OCI-LY7 (cell line): ENCODE data around the gene TRAF3IP3. TPM values are rescaled to one million over a fixed set of nuclear protein-coding genes. Genes with fewer than 3 reads are reported as not detected.

ENCODE experiments used
- BruUV-seq: library from RNA; stranded (reverse); fragments of 400-500 nt; replicated peaks from 2 replicates; lab custom pipeline; 2021; lab: Mats Ljungman, UMichigan
- CTCF ChIA-PET: fragments of 300-600 bp; sonication (Branson Sonifier 250); formaldehyde crosslinking; loops from one replicate; lab custom pipeline; 2022; ENCODE audit warnings: antibody characterized with exemption; ENCODE audit not compliant: unreplicated experiment; lab: Charles Lee
- POLR2A ChIA-PET: fragments of 300-600 bp; sonication (Branson Sonifier 250); formaldehyde crosslinking; loops from one replicate; lab custom pipeline; 2022; ENCODE audit warnings: antibody characterized with exemption; lab: Charles Lee
- DNase-seq: peaks from one replicate; pipeline ENCODE4 v3.0.0-alpha.2; 2015; ENCODE audit warnings: low spot score
- H2AFZ ChIP-seq: fragments of 200-600 bp; sonication (generic), shearing (Covaris generic); 2 replicates; pipeline ENCODE4 v1.6.1; 2014; ENCODE audit warnings: mild to moderate bottlenecking, antibody characterized with exemption, low read length, moderate library complexity
- H3K27ac ChIP-seq: fragments of 200-600 bp; sonication (generic); 2 replicates; pipeline ENCODE4 v1.5.1; 2014; ENCODE audit warnings: mixed run types, low read depth, mild to moderate bottlenecking, moderate library complexity, low read length, inconsistent platforms; ENCODE audit not compliant: poor library complexity, severe bottlenecking
- H3K36me3 ChIP-seq: fragments of 200-600 bp; sonication (generic); 2 replicates; pipeline ENCODE4 v1.6.1; 2014; ENCODE audit warnings: mild to moderate bottlenecking, antibody characterized with exemption, low read length, moderate library complexity, mixed read lengths; ENCODE audit not compliant: insufficient read depth
- H3K4me1 ChIP-seq: fragments of 200-600 bp; sonication (generic); 2 replicates; pipeline ENCODE4 v1.5.1; 2014; ENCODE audit warnings: mild to moderate bottlenecking, low read length; ENCODE audit not compliant: insufficient read depth, poor library complexity, severe bottlenecking
- H3K4me2 ChIP-seq: fragments of 200-600 bp; sonication (generic); 2 replicates; pipeline ENCODE4 v1.6.1; 2014; ENCODE audit warnings: mild to moderate bottlenecking, low read length
- H3K4me3 ChIP-seq: fragments of 200-600 bp; sonication (generic); 2 replicates; pipeline ENCODE4 v1.5.1; 2014; ENCODE audit warnings: mild to moderate bottlenecking, low read depth, low read length; ENCODE audit not compliant: poor library complexity, severe bottlenecking
- H3K79me2 ChIP-seq: fragments of 200-600 bp; sonication (generic); 2 replicates; pipeline ENCODE4 v1.6.1; 2016; ENCODE audit warnings: low read depth, mild to moderate bottlenecking, low read length, moderate library complexity, mixed read lengths; ENCODE audit not compliant: insufficient read depth
- H3K9me2 ChIP-seq: fragments of 200-600 bp; sonication (generic); 2 replicates; pipeline ENCODE4 v1.6.1; 2016; ENCODE audit warnings: mild to moderate bottlenecking, low read length, mixed read lengths; ENCODE audit not compliant: insufficient read depth
- H3K9me3 ChIP-seq: fragments of 200-600 bp; sonication (generic); 2 replicates; pipeline ENCODE4 v1.6.1; 2014; ENCODE audit warnings: mild to moderate bottlenecking, mixed run types, low read length, mixed read lengths
- H4K20me1 ChIP-seq: fragments of 200-600 bp; sonication (generic); 2 replicates; pipeline ENCODE4 v1.6.1; 2014; ENCODE audit warnings: mild to moderate bottlenecking, antibody characterized with exemption, low read length, moderate library complexity, mixed read lengths; ENCODE audit not compliant: insufficient read depth
- EZH2phosphoT487 ChIP-seq: fragments of 200-600 bp; sonication (generic); IDR thresholded peaks from 2 replicates; pipeline ENCODE4 v1.6.1; 2018; ENCODE audit warnings: low read depth, borderline replicate concordance, mild to moderate bottlenecking, mixed run types, antibody characterized with exemption, low read length, moderate library complexity, mixed read lengths
- intact Hi-C: fragments of 100-400 bp; cut with micrococcal nuclease; formaldehyde crosslinking; loops from one replicate; pipeline ENCODE4 v1.10.0; 2022; ENCODE audit not compliant: unreplicated experiment
- total RNA-seq, 2 experiments: library from RNA; depleted of rRNA in 1 of 2; stranded (reverse); fragments of >200 nt in 1 of 2; shearing (Covaris generic) in 1 of 2; gene quantifications; 2 replicates each; pipeline ENCODE4 v1.2.3, GENCODE V29; 2014 to 2022
- TF ChIP-seq, protein P1 (sequence below): fragments of 200-600 bp; sonication (generic); conservative IDR thresholded peaks from 2 replicates; pipeline ENCODE4 v1.5.1; 2014; ENCODE audit warnings: mild to moderate bottlenecking, antibody characterized with exemption, low read length, moderate library complexity, mixed read lengths

The TRAF3IP3 gene
- total RNA-seq, 2 experiments from 2014 or later: 22.1 to 53.6 TPM

DNA sequence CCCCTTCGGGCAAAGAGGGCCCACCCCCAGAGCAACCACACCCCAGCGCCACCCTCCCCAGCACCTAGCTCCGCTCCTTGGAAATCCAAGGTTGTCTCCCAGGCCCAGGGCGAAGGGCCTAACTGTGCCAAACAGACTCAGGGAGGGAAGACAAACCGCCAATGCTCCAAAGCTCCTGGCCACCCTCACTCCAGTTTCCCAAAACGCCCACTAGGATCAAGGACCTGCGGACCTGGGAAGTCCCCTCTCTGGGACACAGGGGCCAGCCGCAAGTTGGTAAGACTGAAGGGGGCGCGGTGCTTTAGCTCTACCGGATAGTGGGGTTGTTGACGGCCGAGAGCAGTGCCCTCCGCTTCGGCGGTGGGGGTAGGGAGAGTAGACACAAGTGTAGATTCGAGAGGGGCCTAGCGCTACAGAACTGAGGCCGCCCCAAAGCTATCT, 49.5 kb downstream of the TRAF3IP3 start:
- intact Hi-C loops: no loop called here
- Histone ChIP-seq H4K20me1 (no peaks in the 10 kb centered on the region), H3K9me2 (no peaks in the 10 kb centered on the region), H3K4me2 (no peak overlapping the region), H3K4me3 (no peak overlapping the region), H3K79me2 (no peaks in the 10 kb centered on the region), H2AFZ (no peak overlapping the region), H3K36me3 (no peaks in the 10 kb centered on the region), H3K27ac (no peak overlapping the region), H3K4me1 (no peaks in the 10 kb centered on the region), H3K9me3 (no peaks in the 10 kb centered on the region)
- no TSS peak for BruUV-seq
- POLR2A ChIA-PET: interaction anchor here (0.8 kb wide), 1 partner anchor 18 kb away, joined by 7 read pairs; no protein-coding TSS in a partner anchor
- CTCF ChIA-PET: interaction anchor here (0.5 kb wide), 1 partner anchor 788 kb away, joined by 3 read pairs; no protein-coding TSS in a partner anchor
- TF ChIP-seq, protein P1, sequence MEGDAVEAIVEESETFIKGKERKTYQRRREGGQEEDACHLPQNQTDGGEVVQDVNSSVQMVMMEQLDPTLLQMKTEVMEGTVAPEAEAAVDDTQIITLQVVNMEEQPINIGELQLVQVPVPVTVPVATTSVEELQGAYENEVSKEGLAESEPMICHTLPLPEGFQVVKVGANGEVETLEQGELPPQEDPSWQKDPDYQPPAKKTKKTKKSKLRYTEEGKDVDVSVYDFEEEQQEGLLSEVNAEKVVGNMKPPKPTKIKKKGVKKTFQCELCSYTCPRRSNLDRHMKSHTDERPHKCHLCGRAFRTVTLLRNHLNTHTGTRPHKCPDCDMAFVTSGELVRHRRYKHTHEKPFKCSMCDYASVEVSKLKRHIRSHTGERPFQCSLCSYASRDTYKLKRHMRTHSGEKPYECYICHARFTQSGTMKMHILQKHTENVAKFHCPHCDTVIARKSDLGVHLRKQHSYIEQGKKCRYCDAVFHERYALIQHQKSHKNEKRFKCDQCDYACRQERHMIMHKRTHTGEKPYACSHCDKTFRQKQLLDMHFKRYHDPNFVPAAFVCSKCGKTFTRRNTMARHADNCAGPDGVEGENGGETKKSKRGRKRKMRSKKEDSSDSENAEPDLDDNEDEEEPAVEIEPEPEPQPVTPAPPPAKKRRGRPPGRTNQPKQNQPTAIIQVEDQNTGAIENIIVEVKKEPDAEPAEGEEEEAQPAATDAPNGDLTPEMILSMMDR: no peak
- no peak for TF ChIP-seq EZH2phosphoT487
- DNase-seq: no peak

DNA sequence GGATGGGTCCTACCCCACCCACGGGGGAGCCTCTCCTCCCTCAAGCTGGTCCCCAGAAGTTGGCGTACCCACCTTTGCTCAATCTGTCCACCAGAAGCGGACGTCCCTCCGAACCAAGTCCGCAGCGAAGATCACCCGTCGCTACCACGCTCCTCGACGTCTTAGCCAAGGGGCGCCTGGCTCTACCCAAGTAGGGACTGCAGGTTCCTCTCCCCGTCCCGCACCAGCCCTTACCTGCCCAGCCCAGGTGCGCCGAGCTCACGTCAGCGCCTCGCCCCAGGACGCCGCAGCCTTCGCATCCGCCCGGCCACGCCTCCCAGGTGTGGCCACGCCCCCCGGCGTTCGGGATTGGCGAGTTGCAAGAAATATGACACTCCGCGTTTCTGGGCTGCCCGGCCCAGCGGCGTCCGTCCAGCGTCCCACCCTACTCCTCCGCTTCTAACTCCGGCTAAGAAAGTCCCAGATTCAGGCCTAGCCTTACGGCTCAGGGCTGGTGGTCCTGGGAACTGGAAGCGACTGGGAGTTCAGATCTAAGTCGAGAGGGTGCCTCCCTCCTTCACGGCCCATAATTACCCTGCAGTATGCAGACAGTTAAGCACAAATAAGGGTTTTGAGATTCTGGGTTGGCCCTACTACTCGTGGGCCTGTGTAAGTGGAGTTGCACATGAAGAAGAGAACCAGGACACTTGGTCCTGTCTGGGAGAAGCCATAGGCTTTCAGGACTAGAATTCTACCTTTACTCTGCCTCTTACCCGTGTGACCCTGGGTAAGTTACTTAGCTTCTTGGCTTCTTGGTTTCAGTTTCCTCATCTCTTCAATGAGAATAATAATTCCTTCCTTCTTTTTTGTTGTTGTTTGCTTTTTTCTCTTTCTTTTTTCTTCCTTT, 50.3 kb downstream of the TRAF3IP3 start, which contains the start of gene IRF6:
IRF6 (minus strand) TSS at position 268 of the 886 bp plus-strand sequence. CDS start 4,729 bp downstream, outside the sequence.
- no peak within 1 kb of the TSS for H3K27ac ChIP-seq
- no TSS peak for BruUV-seq

More for the DNA sequence above, 50.3 kb downstream of the TRAF3IP3 start, which contains the start of gene IRF6:
- ChIA-PET POLR2A (interaction anchor here (0.7 to 3.1 kb wide), 3 partner anchors 9 to 320 kb away, joined by 5 to 23 read pairs (median 6); no protein-coding TSS in a partner anchor), CTCF (interaction anchor here (0.5 kb wide), 1 partner anchor 789 kb away, joined by 3 read pairs; no protein-coding TSS in a partner anchor)
- Histone ChIP-seq H3K79me2 (no peaks in the 10 kb centered on the region), H3K36me3 (no peaks in the 10 kb centered on the region), H3K4me3 (no peak within 1 kb of the TSS), H3K4me2 (peak within 1 kb of the TSS; percentile 25; the same call in 1 of the 2 replicates), H2AFZ (no peak within 1 kb of the TSS), H3K4me1 (no peaks in the 10 kb centered on the region), H3K9me3 (no peaks in the 10 kb centered on the region), H4K20me1 (no peaks in the 10 kb centered on the region), H3K9me2 (no peaks in the 10 kb centered on the region)
- intact Hi-C loops: no loop called here
- DNase-seq: no peak
- TF ChIP-seq EZH2phosphoT487: no peak
- TF ChIP-seq, protein P1: no peak
